ENCODE measurements around the gene GRIK1.

DNA sequence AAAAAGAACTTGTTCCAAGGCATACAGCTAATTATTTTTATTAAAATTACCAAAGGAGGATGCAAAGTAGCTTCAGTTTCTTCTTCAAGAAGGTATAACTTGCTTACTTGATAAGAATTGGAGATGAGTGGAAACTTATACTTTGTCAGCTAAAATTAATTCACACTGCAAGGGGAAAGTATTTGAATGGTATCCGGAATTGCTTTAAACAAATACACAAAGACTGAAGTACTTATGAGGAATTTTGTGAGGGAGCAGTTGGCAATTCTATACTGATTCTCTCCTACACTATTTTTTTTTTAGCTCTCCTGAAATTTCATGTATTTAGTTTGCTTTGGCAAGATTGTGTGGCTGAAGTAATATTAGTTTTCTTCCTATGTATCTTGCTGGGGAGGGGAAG lies 39.2 kb upstream of the GRIK1 start:
- TF ChIP-seq, protein P1, sequence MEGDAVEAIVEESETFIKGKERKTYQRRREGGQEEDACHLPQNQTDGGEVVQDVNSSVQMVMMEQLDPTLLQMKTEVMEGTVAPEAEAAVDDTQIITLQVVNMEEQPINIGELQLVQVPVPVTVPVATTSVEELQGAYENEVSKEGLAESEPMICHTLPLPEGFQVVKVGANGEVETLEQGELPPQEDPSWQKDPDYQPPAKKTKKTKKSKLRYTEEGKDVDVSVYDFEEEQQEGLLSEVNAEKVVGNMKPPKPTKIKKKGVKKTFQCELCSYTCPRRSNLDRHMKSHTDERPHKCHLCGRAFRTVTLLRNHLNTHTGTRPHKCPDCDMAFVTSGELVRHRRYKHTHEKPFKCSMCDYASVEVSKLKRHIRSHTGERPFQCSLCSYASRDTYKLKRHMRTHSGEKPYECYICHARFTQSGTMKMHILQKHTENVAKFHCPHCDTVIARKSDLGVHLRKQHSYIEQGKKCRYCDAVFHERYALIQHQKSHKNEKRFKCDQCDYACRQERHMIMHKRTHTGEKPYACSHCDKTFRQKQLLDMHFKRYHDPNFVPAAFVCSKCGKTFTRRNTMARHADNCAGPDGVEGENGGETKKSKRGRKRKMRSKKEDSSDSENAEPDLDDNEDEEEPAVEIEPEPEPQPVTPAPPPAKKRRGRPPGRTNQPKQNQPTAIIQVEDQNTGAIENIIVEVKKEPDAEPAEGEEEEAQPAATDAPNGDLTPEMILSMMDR (IDR thresholded peaks at IDR 0.05), result no peak
- no peak for TF ChIP-seq POLR2AphosphoS5 (IDR thresholded peaks at IDR 0.05)
- TF ChIP-seq POLR2A (IDR thresholded peaks at IDR 0.05), result no peak

All from suprapubic skin (tissue), 4 donors.